HG02884 (cell line): Measurements from ENCODE around the gene QRFP.

Source experiments
- ATAC-seq: cut with Tn5 transposase; IDR thresholded peaks from one replicate; pipeline ENCODE4 v1.9.1; 2021; ENCODE audit warnings: mild to moderate bottlenecking, moderate library complexity; ENCODE audit not compliant: unreplicated experiment

The QRFP gene

GRCh38 chr9:130893341-130894101 is 3.1 kb downstream of the QRFP start:
- no peak for ATAC-seq

- ATAC-seq, result no peak
Observed at GRCh38 chr9:130892477-130893304, 3.9 kb downstream of the QRFP start.

- no peak for ATAC-seq
Observed at GRCh38 chr9:130891688-130892476, 4.7 kb downstream of the QRFP start.

GRCh38 chr9:130890870-130891687 is 5.5 kb downstream of the QRFP start:
- no peak for ATAC-seq

GRCh38 chr9:130890124-130890523 is 6.5 kb downstream of the QRFP start:
- no peak for ATAC-seq

- no peak for ATAC-seq
Observed at GRCh38 chr9:130888146-130888885, 8.3 kb downstream of the QRFP start.

GRCh38 chr9:130887494-130888144 is 9.0 kb downstream of the QRFP start:
- no peak for ATAC-seq

- ATAC-seq, result no peak
Observed at GRCh38 chr9:130886981-130887380, 9.6 kb downstream of the QRFP start.

- ATAC-seq, result no peak
Observed at GRCh38 chr9:130885484-130886375, 10.9 kb downstream of the QRFP start.

GRCh38 chr9:130884542-130885483 is 11.8 kb downstream of the QRFP start:
- ATAC-seq, result no peak

- ATAC-seq, result no peak
Observed at GRCh38 chr9:130884111-130884531, 12.5 kb downstream of the QRFP start.

- ATAC-seq, result no peak
Observed at GRCh38 chr9:130883479-130883878, 13.1 kb downstream of the QRFP start.

- ATAC-seq, result no peak
Observed at GRCh38 chr9:130882696-130883225, 13.9 kb downstream of the QRFP start.

- ATAC-seq, result no peak
Observed at GRCh38 chr9:130881516-130881915, 15.1 kb downstream of the QRFP start.

- ATAC-seq, result no peak
Observed at GRCh38 chr9:130880599-130881220, 15.9 kb downstream of the QRFP start.

- ATAC-seq, result no peak
Observed at GRCh38 chr9:130879863-130880411, 16.7 kb downstream of the QRFP start.
